H9 (cell line): ENCODE results near the gene ETF1. TPM values are rescaled to one million over a fixed set of nuclear protein-coding genes. Genes with fewer than 3 reads are reported as not detected.

ENCODE experiments used
- DNase-seq: peaks from one replicate; pipeline ENCODE4 v3.0.0-alpha.2; 2017
- H2AFZ ChIP-seq: one replicate; pipeline ENCODE4 v1.6.1; 2013; ENCODE audit warnings: mild to moderate bottlenecking, low read length, control low read depth, moderate library complexity
- H2AK5ac ChIP-seq: 2 replicates; pipeline ENCODE4 v1.6.1; 2013; ENCODE audit warnings: low read length, control low read depth, mixed read lengths; ENCODE audit not compliant: insufficient read length
- H2BK120ac ChIP-seq: one replicate; pipeline ENCODE4 v1.6.1; 2013; ENCODE audit warnings: low read depth, mild to moderate bottlenecking, low read length, control low read depth, inconsistent platforms; ENCODE audit not compliant: poor library complexity, severe bottlenecking
- H2BK12ac ChIP-seq: 2 replicates; pipeline ENCODE4 v1.6.1; 2013; ENCODE audit warnings: low read length, control low read depth, mixed read lengths, low read depth; ENCODE audit not compliant: insufficient read length
- H2BK15ac ChIP-seq: 2 replicates; pipeline ENCODE4 v1.6.1; 2013; ENCODE audit warnings: low read depth, low read length, control low read depth
- H2BK20ac ChIP-seq: one replicate; pipeline ENCODE4 v1.6.1; 2013; ENCODE audit warnings: low read depth, mild to moderate bottlenecking, low read length, control low read depth, inconsistent platforms; ENCODE audit not compliant: poor library complexity, severe bottlenecking
- H2BK5ac ChIP-seq: 2 replicates; pipeline ENCODE4 v1.6.1; 2013; ENCODE audit warnings: low read length, control low read depth, mixed read lengths; ENCODE audit not compliant: insufficient read length
- H3K14ac ChIP-seq: 2 replicates; pipeline ENCODE4 v1.6.1; 2013; ENCODE audit warnings: low read length, control low read depth; ENCODE audit not compliant: insufficient read depth
- H3K18ac ChIP-seq: 2 replicates; pipeline ENCODE4 v1.6.1; 2013; ENCODE audit warnings: low read depth, mild to moderate bottlenecking, mixed read lengths, low read length, control low read depth; ENCODE audit not compliant: insufficient read length
- H3K23ac ChIP-seq: 2 replicates; pipeline ENCODE4 v1.6.1; 2013; ENCODE audit warnings: low read length, control low read depth, mixed read lengths, low read depth; ENCODE audit not compliant: insufficient read length
- H3K23me2 ChIP-seq: 2 replicates; pipeline ENCODE4 v1.6.1; 2013; ENCODE audit warnings: low read depth, mild to moderate bottlenecking, mixed read lengths, low read length, control low read depth; ENCODE audit not compliant: insufficient read length, poor library complexity, severe bottlenecking
- H3K27ac ChIP-seq: 2 replicates; pipeline ENCODE4 v1.5.1; 2013; ENCODE audit warnings: low read length, control low read depth, mixed read lengths, low read depth; ENCODE audit not compliant: insufficient read length
- H3K27me3 ChIP-seq: 2 replicates; pipeline ENCODE4 v1.6.1; 2013; ENCODE audit warnings: low read length, control low read depth, inconsistent platforms; ENCODE audit not compliant: insufficient read depth
- H3K4ac ChIP-seq: 2 replicates; pipeline ENCODE4 v1.6.1; 2013; ENCODE audit warnings: low read depth, mild to moderate bottlenecking, control low read depth, inconsistent platforms, low read length, moderate library complexity
- H3K4me1 ChIP-seq: 2 replicates; pipeline ENCODE4 v1.6.1; 2013; ENCODE audit warnings: low read length, control low read depth, inconsistent platforms; ENCODE audit not compliant: insufficient read depth
- H3K4me2 ChIP-seq: 2 replicates; pipeline ENCODE4 v1.6.1; 2013; ENCODE audit warnings: low read length, control low read depth, mixed read lengths; ENCODE audit not compliant: insufficient read length, insufficient read depth
- H3K56ac ChIP-seq: 2 replicates; pipeline ENCODE4 v1.6.1; 2013; ENCODE audit warnings: low read depth, mild to moderate bottlenecking, mixed read lengths, low read length, control low read depth; ENCODE audit not compliant: insufficient read length
- H3K79me1 ChIP-seq: 2 replicates; pipeline ENCODE4 v1.6.1; 2013; ENCODE audit warnings: low read depth, mild to moderate bottlenecking, moderate library complexity, low read length, control low read depth, inconsistent platforms; ENCODE audit not compliant: insufficient read depth, poor library complexity, severe bottlenecking
- H3K79me2 ChIP-seq: 2 replicates; pipeline ENCODE4 v1.6.1; 2013; ENCODE audit warnings: low read length, control low read depth, inconsistent platforms; ENCODE audit not compliant: insufficient read depth
- H3K9ac ChIP-seq: 2 replicates; pipeline ENCODE4 v1.6.1; 2013; ENCODE audit warnings: low read length, control low read depth, mixed read lengths; ENCODE audit not compliant: insufficient read length; ENCODE audit errors: extremely low read depth
- H3K9me3 ChIP-seq: one replicate; pipeline ENCODE4 v1.6.1; 2013; ENCODE audit warnings: low read depth, low read length, inconsistent platforms; ENCODE audit not compliant: control insufficient read depth
- H3T11ph ChIP-seq: one replicate; pipeline ENCODE4 v1.6.1; 2013; ENCODE audit warnings: mild to moderate bottlenecking, low read length, control low read depth, inconsistent platforms
- H4K20me1 ChIP-seq: one replicate; pipeline ENCODE4 v1.6.1; 2013; ENCODE audit not compliant: control insufficient read depth, insufficient read length, insufficient read depth
- H4K5ac ChIP-seq: 2 replicates; pipeline ENCODE4 v1.6.1; 2013; ENCODE audit warnings: low read depth, mild to moderate bottlenecking, mixed read lengths, low read length, control low read depth; ENCODE audit not compliant: insufficient read length
- H4K8ac ChIP-seq: replicated peaks from 2 replicates; pipeline ENCODE4 v1.6.1; 2013; ENCODE audit warnings: low read length, control low read depth, mixed read lengths, low read depth; ENCODE audit not compliant: insufficient read length
- H4K91ac ChIP-seq: 2 replicates; pipeline ENCODE4 v1.6.1; 2013; ENCODE audit warnings: low read depth, mild to moderate bottlenecking, moderate library complexity, mixed read lengths, low read length, control low read depth; ENCODE audit not compliant: insufficient read length
- H3K27ac Mint-ChIP-seq, 3 experiments: 2 replicates in 2 of 3; 3 replicates in 1 of 3; pipeline ENCODE4 v1.8.0; 2020 to 2021; ENCODE audit warnings: mixed read lengths in 3 of 3, mild to moderate bottlenecking in 1 of 3, moderate library complexity in 1 of 3
- H3K27me3 Mint-ChIP-seq: 2 replicates; pipeline ENCODE4 v1.8.0; 2021; ENCODE audit warnings: low read depth, mild to moderate bottlenecking, moderate library complexity, mixed read lengths
- H3K36me3 Mint-ChIP-seq, 3 experiments: 2 replicates in 2 of 3; 3 replicates in 1 of 3; pipeline ENCODE4 v1.8.0; 2020 to 2021; ENCODE audit warnings: low read depth in 3 of 3, mixed read lengths in 3 of 3; ENCODE audit not compliant: insufficient read depth in 1 of 3
- H3K4me1 Mint-ChIP-seq, 2 experiments: 2 replicates each; pipeline ENCODE4 v1.8.0; 2020; ENCODE audit warnings: mixed read lengths in 2 of 2
- H3K4me3 Mint-ChIP-seq, 2 experiments: 2 replicates in 1 of 2; 3 replicates in 1 of 2; pipeline ENCODE4 v1.8.0; 2020 to 2021; ENCODE audit warnings: mild to moderate bottlenecking in 2 of 2, mixed read lengths in 2 of 2, moderate library complexity in 1 of 2
- H3K9me3 Mint-ChIP-seq, 2 experiments: 2 replicates in 1 of 2; 3 replicates in 1 of 2; pipeline ENCODE4 v1.8.0; 2020; ENCODE audit warnings: mild to moderate bottlenecking in 2 of 2, mixed read lengths in 2 of 2, moderate library complexity in 1 of 2
- CTCF ChIP-seq: fragments of 200-600 bp; sonication (generic); conservative IDR thresholded peaks from 3 replicates; pipeline ENCODE4 v1.8.0; 2021; ENCODE audit warnings: antibody characterized with exemption, mild to moderate bottlenecking
- WGBS: extraction: QIAGEN DNeasy Blood & Tissue Kit; methylation state at CpG from one replicate; pipeline ENCODE4 v1.1.7; 2013; ENCODE audit warnings: missing lambda C conversion rate, low lambda C conversion rate, mixed read lengths; ENCODE audit not compliant: insufficient read length; ENCODE audit errors: extremely low coverage; 5-methylcytosine and 5-hydroxymethylcytosine counted together
- total RNA-seq: library from RNA; stranded (reverse); gene quantifications from 2 replicates; pipeline ENCODE4 v1.2.1, GENCODE V29; 2021

Gene ETF1
- total RNA-seq, 1 experiment from 2014 or later = 175 TPM

GRCh38 chr5:138575194-138576015, 32.4 kb upstream of the ETF1 start, which contains the start of gene HSPA9:
HSPA9 (minus strand) TSS chr5:138575401; CDS start chr5:138575318, 83 bp downstream.
- Histone ChIP-seq H2BK120ac (peak within 1 kb of the TSS; percentile 90), H3K56ac (peak within 1 kb of the TSS; percentile 95), H2BK20ac (no peak within 1 kb of the TSS), H3K4me2 (peak within 1 kb of the TSS; percentile 92), H3K14ac (peak within 1 kb of the TSS; percentile 97), H4K8ac (no peak within 1 kb of the TSS), H2AFZ (no peak within 1 kb of the TSS), H3K4me1 (no peaks in the 10 kb centered on the region), H3K27me3 (no peaks in the 10 kb centered on the region), H2BK15ac (no peak within 1 kb of the TSS), H4K91ac (peak within 1 kb of the TSS; percentile 68), H3K18ac (peak within 1 kb of the TSS; percentile 98), H3K4ac (peak within 1 kb of the TSS; percentile 11), H3K9ac (peak within 1 kb of the TSS; percentile 95), H2AK5ac (no peak within 1 kb of the TSS), H3K27ac (peak within 1 kb of the TSS; percentile 92), H3K79me2 (peaks cover 12% of the 10 kb centered on the region), H4K20me1 (no peaks in the 10 kb centered on the region), H2BK12ac (peak within 1 kb of the TSS; percentile 22), H3K23ac (no peak within 1 kb of the TSS), H3K79me1 (peaks cover 3% of the 10 kb centered on the region), H2BK5ac (peak within 1 kb of the TSS; percentile 83), H4K5ac (peak within 1 kb of the TSS; percentile 73), H3K9me3 (no peaks in the 10 kb centered on the region), H3T11ph (peak within 1 kb of the TSS; percentile 77), H3K23me2 (peaks cover 4% of the 10 kb centered on the region)
- WGBS = no CpG with 5 or more reads among the region's 73 CpGs
- peaks cover 13 to 32% of the 10 kb centered on the region in 2 experiments for H3K4me1 Mint-ChIP-seq
- peaks cover 31 to 45% (median 45%) of the 10 kb centered on the region in 3 experiments; a peak in 6 of 7 replicates for H3K36me3 Mint-ChIP-seq
- peak within 1 kb of the TSS; percentile 99 for H3K4me3 Mint-ChIP-seq
- H3K27ac Mint-ChIP-seq = peak within 1 kb of the TSS; percentile 100
- TF ChIP-seq CTCF = no peak
- H3K9me3 Mint-ChIP-seq = no peaks in the 10 kb centered on the region; a peak in 1 of 5 replicates
- DNase-seq = peak; percentile 97
- no peaks in the 10 kb centered on the region for H3K27me3 Mint-ChIP-seq
